ENCODE measurements around the gene NR1H2.

DNA sequence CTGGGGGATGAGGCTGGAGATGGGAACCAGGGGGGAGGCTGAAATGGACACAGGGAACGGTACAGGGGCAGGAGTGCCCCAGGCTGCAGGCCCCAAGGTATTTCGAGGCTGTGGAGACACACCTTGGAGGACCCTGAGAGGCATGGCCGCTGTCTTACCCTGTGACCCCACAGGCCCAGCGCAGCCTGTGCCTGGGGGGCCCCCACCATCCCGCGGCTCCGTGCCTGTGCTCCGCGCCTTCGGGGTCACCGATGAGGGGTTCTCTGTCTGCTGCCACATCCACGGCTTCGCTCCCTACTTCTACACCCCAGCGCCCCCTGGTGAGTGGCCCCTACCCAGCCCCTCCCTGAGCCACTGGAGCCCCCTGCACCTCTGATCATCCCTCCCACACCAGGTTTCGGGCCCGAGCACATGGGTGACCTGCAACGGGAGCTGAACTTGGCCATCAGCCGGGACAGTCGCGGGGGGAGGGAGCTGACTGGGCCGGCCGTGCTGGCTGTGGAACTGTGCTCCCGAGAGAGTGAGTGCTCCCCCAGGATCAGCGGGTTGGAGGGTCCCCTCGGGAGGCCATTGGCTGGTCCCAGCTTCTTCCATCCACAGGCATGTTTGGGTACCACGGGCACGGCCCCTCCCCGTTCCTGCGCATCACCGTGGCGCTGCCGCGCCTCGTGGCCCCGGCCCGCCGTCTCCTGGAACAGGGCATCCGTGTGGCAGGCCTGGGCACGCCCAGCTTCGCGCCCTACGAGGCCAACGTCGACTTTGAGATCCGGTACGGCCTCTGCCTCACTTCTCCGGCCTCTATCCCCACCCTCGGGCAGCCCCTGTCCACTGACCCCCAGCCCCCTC lies 25.6 kb downstream of the NR1H2 start:
- TF ChIP-seq, protein P1, sequence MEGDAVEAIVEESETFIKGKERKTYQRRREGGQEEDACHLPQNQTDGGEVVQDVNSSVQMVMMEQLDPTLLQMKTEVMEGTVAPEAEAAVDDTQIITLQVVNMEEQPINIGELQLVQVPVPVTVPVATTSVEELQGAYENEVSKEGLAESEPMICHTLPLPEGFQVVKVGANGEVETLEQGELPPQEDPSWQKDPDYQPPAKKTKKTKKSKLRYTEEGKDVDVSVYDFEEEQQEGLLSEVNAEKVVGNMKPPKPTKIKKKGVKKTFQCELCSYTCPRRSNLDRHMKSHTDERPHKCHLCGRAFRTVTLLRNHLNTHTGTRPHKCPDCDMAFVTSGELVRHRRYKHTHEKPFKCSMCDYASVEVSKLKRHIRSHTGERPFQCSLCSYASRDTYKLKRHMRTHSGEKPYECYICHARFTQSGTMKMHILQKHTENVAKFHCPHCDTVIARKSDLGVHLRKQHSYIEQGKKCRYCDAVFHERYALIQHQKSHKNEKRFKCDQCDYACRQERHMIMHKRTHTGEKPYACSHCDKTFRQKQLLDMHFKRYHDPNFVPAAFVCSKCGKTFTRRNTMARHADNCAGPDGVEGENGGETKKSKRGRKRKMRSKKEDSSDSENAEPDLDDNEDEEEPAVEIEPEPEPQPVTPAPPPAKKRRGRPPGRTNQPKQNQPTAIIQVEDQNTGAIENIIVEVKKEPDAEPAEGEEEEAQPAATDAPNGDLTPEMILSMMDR (conservative IDR thresholded peaks at IDR 0.05): no peak
- no peak for TF ChIP-seq ZFX (IDR thresholded peaks at IDR 0.05)

Measured in C4-2B (cell line).